HEK293T (cell line): ENCODE measurements around the gene SLC9A9.

Source experiments
- BHLHE40 ChIP-seq: fragments of 450-650 bp; IDR thresholded peaks from 2 replicates; pipeline ENCODE4 v1.6.1; 2016; ENCODE audit warnings: mild to moderate bottlenecking, moderate library complexity, borderline replicate concordance
- FOXA1 ChIP-seq: fragments of 450-650 bp; IDR thresholded peaks from 2 replicates; pipeline ENCODE4 v1.6.1; 2016; ENCODE audit warnings: mild to moderate bottlenecking
- HDGF ChIP-seq: fragments of 450-650 bp; IDR thresholded peaks from 2 replicates; pipeline ENCODE4 v1.6.1; 2017; ENCODE audit warnings: antibody characterized with exemption, borderline replicate concordance
- PKNOX1 ChIP-seq: fragments of 450-650 bp; IDR thresholded peaks from 2 replicates; pipeline ENCODE4 v1.6.1; 2016
- SP1 ChIP-seq: fragments of 450-650 bp; IDR thresholded peaks from 2 replicates; pipeline ENCODE4 v1.6.1; 2017
- SUZ12 ChIP-seq: fragments of 450-650 bp; IDR thresholded peaks from 2 replicates; pipeline ENCODE4 v1.6.1; 2016; ENCODE audit warnings: mild to moderate bottlenecking
- TARDBP ChIP-seq: fragments of 450-650 bp; IDR thresholded peaks from 2 replicates; pipeline ENCODE4 v1.6.1; 2016

GRCh38 chr3:143822374-143822773, 25.9 kb downstream of the SLC9A9 start:
- TF ChIP-seq HDGF (no peak), BHLHE40 (no peak), FOXA1 (no peak), TARDBP (no peak), SUZ12 (no peak), SP1 (no peak), PKNOX1 (no peak)
